Stimulated activated CD8-positive, alpha-beta memory T cell treated with anti-CD3 and anti-CD28 coated beads, Interleukin-12 subunit alpha, Interleukin-12 subunit beta, amount 100 ng/mL, for 24 hours (primary cell): ENCODE data around the gene TLDC2.
"Not testable (repeated sequence)": the region's sequence is repeated elsewhere in the genome, so short reads cannot be mapped to it uniquely, and the experiment has no call there.

Source experiments
- DNase-seq: peaks from one replicate; pipeline ENCODE4 v3.0.0-alpha.2; 2020; ENCODE audit errors: extremely low read depth

TLDC2 gene

GRCh38 chr20:36905566-36905965 lies 29.6 kb downstream of the TLDC2 start:
- DNase-seq, result not testable (repeated sequence)

GRCh38 chr20:36906086-36906485 lies 30.1 kb downstream of the TLDC2 start:
- not testable (repeated sequence) for DNase-seq

DNA sequence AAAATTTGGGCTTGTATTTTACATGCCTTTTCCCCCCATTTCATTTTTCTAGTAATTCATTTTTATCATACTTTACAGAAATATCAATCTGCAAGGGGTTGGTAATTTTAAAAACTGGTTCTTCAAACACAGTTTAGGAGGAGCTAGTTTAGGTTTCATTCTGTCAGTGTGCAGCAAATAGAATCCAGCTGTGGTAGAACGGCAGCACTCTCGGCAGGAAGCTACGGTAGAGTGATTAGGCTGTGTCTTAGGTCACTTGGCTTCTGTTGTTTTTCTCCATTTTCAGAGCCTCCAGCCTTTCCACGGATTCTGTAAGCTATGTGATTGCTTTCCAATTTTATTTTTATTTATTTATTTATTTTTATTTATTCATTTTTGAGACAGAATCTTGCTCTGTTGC lies 32.7 kb downstream of the TLDC2 start:
- DNase-seq, result no peak

GRCh38 chr20:36916199-36916598 lies 40.3 kb downstream of the TLDC2 start:
- DNase-seq, result no peak

DNA sequence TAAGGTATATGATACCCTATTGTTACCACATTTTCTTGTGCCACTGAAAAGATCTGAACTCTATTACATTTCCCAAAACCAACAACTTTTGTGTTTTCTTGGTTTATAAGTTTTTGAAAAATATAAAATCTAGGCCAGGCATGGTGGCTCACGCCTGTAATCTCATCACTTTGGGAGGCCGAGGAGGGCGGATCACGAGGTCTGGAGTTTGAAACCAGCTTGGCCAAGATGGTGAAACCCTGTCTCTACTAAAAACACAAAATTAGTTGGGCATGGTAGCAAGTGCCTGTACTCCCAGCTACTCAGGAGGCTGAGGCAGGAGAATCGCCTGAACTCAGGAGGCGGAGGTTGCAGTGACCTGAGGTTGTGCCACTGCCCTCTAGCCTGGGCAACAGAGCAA lies 41.3 kb downstream of the TLDC2 start:
- no peak for DNase-seq

DNA sequence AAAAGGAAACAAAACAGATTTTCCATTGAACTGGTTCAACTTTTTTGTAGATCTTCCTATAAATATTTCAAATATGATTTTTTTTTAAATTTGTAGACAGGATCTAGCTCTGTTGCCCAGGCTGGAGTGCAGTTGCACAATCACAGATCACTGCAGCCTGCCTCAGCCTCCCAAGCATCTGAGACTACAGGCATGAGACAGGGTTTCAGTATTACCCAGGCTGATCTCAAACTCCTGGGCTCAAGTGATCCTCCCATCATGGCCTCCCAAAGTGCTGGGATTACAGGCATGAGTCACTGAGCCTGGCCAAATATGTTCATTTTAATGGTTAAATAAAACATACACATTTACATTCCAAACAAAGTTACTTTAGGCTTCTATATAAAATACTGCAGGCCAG lies 42.0 kb downstream of the TLDC2 start:
- DNase-seq, result no peak

DNA sequence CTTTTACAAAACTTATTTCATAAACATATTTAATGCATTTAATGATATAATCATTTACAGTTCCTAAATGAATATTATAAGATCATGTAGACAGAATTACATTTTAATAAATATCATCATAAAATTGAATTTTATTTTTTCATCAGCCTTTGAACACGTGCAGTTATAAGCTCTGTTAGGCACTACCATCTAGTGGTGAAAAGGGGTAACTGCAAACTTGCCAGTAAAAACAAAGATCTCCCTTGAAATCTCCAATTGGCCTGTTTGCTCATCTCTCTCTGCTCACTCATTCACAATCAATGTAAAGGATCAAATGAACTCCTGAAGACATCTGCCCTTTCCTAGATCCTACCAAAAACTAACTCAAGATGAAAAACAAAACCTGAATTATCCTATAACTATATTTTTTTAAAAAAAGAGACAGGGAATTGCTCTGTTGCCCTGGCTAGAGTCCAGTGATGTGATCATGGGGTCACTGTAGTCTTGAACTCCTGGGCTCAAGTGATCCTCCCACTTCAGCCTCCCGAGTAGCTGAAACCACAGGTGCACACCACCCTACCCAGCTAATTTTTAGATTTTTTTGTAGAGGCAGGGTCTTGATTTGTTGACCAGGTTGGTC lies 43.9 kb downstream of the TLDC2 start:
- DNase-seq, result no peak

DNA sequence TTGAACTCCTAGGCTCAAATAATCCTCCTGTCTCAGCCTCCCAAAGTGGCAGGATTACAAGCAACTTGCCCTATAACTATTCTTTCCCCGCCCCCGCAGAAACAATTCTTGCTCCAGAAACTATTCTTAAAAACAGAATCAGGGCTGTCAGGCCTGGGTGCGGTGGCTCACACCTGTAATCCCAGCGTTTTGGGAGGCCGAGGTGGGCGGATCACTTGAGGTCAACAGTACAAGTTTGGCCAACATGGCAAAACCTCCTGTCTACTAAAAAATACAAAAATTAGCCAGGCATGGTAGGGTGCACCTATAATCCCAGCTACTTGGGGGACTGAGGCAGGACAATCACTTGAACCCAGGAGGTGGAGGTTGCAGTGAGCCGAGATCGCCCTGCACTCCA lies 44.4 kb downstream of the TLDC2 start:
- DNase-seq, result no peak

GRCh38 chr20:36924167-36925045 lies 48.5 kb downstream of the TLDC2 start:
- DNase-seq, result no peak

- no peak for DNase-seq
Observed at GRCh38 chr20:36925234-36925633, 49.3 kb downstream of the TLDC2 start.

DNA sequence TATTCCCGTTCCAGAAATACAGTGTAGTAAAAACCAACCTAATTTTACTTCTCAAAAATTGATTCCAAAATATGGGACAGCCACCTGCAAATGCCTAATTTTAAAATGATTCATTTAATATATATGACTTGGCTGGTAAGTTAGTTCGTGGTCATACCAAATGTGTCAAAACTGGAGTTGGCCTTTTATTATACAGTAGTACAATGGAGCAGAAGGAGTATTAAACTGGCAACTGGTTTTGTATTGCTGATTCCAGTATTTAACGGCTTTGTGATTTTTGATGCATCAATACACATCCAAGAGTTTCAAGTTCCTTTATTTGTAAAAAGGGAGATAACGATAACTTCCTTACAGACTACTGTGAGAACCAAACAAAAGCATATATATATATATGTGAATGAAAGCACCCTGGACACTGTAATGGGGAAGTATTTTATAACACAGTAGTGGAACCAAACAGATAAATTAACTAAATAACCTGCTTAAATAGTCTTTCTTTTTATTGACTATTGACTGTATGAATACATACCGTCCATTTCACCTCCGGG lies 50.8 kb downstream of the TLDC2 start:
- DNase-seq, result no peak

DNA sequence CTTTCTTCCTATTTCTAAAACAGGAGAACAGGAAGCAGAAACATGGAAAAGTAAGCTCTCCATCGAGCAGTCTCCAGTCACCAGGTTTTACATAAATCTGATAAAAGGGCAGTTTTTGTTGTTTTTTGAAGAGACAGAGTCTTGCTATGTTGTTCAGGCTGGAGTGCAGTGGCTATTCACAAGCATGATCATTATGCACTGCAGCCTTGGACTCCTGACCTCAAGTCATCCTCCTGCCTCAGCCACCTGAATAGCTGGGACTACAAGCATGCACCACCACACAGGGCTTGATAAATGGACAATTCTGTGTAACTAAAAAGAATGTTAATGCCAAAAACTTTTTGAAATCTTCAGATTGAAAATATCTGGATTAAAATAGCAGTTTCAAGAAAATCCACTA lies 51.8 kb downstream of the TLDC2 start:
- DNase-seq, result no peak

DNA sequence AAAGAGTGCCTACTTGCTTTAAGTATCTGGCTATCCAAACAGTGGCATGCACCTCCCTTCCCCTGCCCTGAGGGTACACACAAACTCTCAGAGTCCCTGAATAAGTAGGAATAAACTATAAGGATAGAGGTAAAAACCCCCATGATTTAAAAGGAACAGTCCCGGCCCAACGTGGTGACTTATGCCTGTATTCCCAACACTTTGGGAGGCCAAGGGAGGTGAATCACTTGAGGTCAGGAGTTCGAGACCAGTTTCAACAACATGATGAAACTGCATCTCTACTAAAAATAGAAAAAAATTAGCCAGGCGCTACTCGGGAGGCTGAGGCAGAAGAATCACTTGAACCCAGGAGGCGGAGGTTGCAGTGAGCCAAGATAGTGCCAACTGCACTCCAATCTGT lies 53.4 kb downstream of the TLDC2 start:
- no peak for DNase-seq

DNA sequence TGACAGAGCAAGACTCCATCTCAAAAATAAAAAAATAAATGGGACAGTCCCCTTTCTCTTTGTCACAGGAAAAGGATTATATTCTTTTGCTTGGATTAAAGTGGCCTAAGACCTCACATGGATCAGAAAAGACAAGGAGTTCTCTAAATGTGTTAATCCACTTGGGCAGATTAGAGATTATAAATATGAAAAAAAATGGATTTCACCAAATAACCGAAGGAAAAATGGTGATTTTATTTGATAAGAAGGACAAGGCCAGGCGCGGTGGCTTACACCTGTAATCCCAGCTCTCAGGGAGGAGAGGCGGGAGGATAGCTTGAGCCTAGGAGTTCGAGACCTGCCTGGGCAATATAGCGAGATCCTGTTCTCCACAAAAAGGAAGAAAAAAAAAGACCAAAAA lies 53.8 kb downstream of the TLDC2 start:
- no peak for DNase-seq

- DNase-seq, result not testable (repeated sequence)
Observed at GRCh38 chr20:36932067-36932466, 56.1 kb downstream of the TLDC2 start.

DNA sequence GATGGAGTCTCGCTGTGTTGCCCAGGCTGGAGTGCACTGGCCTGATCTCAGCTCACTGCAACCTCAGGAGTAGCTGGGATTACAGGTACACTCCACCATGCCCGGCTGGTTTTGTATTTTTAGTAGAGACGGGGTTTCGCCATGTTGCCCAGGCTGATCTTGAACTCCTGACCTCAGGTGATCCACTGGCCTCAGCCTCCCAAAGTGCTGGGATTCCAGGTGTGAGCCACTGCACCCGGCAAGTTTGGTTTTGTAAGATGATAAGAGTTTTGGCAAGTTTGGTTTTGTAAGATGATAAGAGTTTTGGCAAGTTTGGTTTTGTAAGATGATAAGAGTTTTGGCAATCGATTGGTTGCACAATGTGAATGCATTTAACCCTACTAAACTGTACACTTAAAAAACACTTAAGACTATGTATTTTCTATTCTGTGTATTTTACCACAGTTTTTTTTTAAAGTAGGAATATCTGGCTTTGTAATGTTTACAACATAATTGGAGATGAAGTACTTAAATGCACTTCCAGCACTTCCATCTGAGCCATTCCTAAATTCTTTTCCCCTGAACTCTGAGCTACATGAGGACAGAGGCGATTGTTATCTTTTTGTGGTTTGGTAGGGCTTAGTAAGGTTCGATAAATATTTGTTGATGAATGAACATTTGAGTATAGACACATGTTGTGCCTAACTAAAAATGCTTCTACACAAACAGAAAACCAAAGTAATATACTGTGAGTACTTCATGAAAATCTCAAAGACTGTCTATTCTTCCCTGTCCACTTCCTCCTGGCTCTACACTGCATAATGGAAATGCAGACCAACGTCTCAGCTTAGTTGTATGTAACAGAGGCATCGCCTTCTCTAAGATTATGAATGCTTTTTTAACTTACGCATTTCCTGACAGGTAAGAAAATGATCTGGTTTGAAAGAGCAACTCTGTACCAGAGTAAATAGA lies 56.8 kb downstream of the TLDC2 start:
- no peak for DNase-seq

DNA sequence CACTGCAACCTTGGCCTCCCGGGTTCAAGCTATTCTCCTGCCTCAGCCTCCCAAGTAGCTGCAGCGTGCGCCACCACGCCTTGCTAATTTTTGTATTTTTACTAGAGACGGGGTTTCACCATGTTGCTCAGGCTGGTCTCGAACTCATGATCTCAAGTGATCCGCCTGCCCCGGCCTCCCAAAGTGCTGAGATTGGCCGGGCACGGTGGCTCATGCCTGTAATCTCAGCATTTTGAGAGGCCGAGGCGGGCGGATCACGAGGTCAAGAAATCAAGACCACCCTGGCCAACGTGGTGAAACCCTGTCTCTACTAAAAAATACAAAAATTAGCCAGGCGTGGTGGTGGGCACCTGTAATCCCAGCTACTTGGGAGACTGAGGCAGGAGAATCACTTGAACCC lies 57.6 kb downstream of the TLDC2 start:
- not testable (repeated sequence) for DNase-seq

GRCh38 chr20:36936341-36936740 lies 60.4 kb downstream of the TLDC2 start:
- no peak for DNase-seq

DNA sequence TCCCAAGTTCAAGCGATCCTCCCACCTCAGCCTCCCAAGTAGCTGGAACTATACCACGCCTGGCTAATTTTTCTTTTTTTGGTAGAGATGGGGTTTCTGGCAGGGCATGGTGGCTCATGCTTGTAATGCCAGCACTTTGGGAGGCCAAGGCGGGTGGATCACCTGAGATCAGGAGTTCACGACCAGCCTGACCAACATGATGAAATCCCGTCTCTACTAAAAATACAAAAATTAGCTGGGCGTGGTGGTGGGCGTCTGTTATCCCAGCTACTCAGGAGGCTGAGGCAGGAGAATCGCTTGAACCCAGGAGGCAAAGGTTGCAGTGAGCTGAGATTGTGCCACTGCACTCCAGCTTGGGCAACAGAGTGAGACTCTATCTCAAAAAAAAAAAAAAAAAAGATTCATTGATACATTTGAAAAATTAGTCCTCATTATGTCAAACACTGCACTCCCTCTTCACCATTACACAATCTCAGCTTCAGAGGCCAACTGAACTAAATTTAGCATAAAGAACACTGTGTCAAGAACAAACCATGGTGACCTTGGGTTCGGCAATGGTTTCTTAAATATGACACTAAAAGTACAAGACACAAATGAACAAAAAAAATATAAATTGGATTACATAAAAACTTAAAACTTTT lies 60.9 kb downstream of the TLDC2 start:
- not testable (repeated sequence) for DNase-seq

DNA sequence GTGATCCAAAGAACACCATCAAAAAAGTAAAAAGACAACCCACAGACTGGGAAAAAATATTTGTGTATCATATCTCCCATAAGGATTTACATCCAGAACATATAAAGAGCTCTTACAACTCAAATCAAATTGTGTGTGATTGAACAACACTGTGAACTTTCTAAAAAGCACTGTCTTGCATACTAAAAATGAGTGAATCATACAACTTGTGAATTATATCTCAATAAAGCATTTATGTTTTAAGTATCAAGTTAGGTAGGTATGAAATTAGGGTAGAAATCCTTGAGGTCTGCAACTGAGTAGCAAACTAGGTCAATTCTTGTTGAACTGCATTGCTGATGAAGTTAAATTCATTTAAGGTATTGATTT lies 61.4 kb downstream of the TLDC2 start:
- no peak for DNase-seq

GRCh38 chr20:36941401-36941835 lies 65.5 kb downstream of the TLDC2 start:
- no peak for DNase-seq
